ENCODE measurements around the gene EPC2. TPM values are rescaled to one million over a fixed set of nuclear protein-coding genes. Genes with fewer than 3 reads are reported as not detected.

EPC2 gene
- polyA plus RNA-seq, 1 of the 3 experiments (the other 2 are of a cell fraction), result 8.8 TPM

- CTCF ChIA-PET, result interaction anchor here (1.3 kb wide), 2 partner anchors 347 to 374 kb away, joined by 4 to 7 read pairs; no protein-coding TSS in a partner anchor
- Histone ChIP-seq H2AFZ (ENCODE audit: low read depth) (peak overlapping the region; percentile 96), H3K4me2 (peak overlapping the region; percentile 97), H3K9ac (no peak overlapping the region), H3F3A (replicated peaks; ENCODE audit: insufficient read depth) (peaks cover 7% of the 10 kb centered on the region), H3K4me3 (ENCODE audit: low read depth in 2 of 2, low read length in 1 of 2) (peak overlapping the region; percentile 93 to 97), H3K27ac (ENCODE audit: low read depth in 2 of 2, low read length in 1 of 2) (no peak overlapping the region), H3K36me3 (replicated peaks in 1 of 2; ENCODE audit: control insufficient read depth in 1 of 2, insufficient read depth in 2 of 2, low read length in 1 of 2) (no peaks in the 10 kb centered on the region), H3K9me3 (no peaks in the 10 kb centered on the region), H4K20me1 (ENCODE audit: insufficient read depth) (peaks cover 32% of the 10 kb centered on the region), H3K9me2 (no peaks in the 10 kb centered on the region), H3K4me1 (ENCODE audit: control insufficient read depth in 1 of 2, insufficient read depth in 2 of 2, low read depth in 1 of 2, low read length in 1 of 2) (peaks cover 0 to 6% of the 10 kb centered on the region in 2 experiments; a peak in 2 of 4 replicates), H3K79me2 (ENCODE audit: insufficient read depth) (peaks cover 32% of the 10 kb centered on the region), H3K27me3 (ENCODE audit: insufficient read depth) (no peaks in the 10 kb centered on the region)
- POLR2A ChIA-PET, result interaction anchor here (1.0 to 1.4 kb wide), 2 partner anchors 232 to 654 kb away, joined by 3 read pairs; no protein-coding TSS in a partner anchor
- WGBS (ENCODE audit: low lambda C conversion rate), result 50% methylated on average over 5 of the region's 5 CpGs
- DNase-seq, result no peak
- TF ChIP-seq GABPA (IDR thresholded peaks at IDR 0.05; ENCODE audit: low read depth) (no peak), RCOR1 (IDR thresholded peaks at IDR 0.05; ENCODE audit: low read length) (no peak), YY1 (IDR thresholded peaks at IDR 0.05; ENCODE audit: low read depth) (no peak), TAF1 (IDR thresholded peaks at IDR 0.05; ENCODE audit: borderline replicate concordance, low read depth, low read length) (no peak)
- TF ChIP-seq, protein P1, sequence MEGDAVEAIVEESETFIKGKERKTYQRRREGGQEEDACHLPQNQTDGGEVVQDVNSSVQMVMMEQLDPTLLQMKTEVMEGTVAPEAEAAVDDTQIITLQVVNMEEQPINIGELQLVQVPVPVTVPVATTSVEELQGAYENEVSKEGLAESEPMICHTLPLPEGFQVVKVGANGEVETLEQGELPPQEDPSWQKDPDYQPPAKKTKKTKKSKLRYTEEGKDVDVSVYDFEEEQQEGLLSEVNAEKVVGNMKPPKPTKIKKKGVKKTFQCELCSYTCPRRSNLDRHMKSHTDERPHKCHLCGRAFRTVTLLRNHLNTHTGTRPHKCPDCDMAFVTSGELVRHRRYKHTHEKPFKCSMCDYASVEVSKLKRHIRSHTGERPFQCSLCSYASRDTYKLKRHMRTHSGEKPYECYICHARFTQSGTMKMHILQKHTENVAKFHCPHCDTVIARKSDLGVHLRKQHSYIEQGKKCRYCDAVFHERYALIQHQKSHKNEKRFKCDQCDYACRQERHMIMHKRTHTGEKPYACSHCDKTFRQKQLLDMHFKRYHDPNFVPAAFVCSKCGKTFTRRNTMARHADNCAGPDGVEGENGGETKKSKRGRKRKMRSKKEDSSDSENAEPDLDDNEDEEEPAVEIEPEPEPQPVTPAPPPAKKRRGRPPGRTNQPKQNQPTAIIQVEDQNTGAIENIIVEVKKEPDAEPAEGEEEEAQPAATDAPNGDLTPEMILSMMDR (IDR thresholded peaks at IDR 0.05), result no peak
Measured at GRCh38 chr2:148643421-148643820, 1.1 kb upstream of the EPC2 start.

GRCh38 chr2:148644883-148645538 lies 460 bp downstream of the EPC2 start:
- H3K27me3 ChIP-seq (ENCODE audit: insufficient read depth), result no peaks in the 10 kb centered on the region
- ChIA-PET CTCF (interaction anchor here (0.6 kb wide), 2 partner anchors 75 to 278 kb away, joined by 3 read pairs; no protein-coding TSS in a partner anchor), POLR2A (interaction anchor here (0.6 to 1.0 kb wide), 4 partner anchors 12 to 624 kb away, joined by 3 to 6 read pairs (median 4); partner anchors contain the start of gene MBD5)
- no peaks in the 10 kb centered on the region for H3K9me3 ChIP-seq
- peak; percentile 95 for DNase-seq
- peak overlapping the region; percentile 90 to 99 for H3K27ac ChIP-seq (ENCODE audit: low read depth in 2 of 2, low read length in 1 of 2)
- H2AFZ ChIP-seq (ENCODE audit: low read depth), result peak overlapping the region; percentile 76; the same call in 1 of the 2 replicates
- H4K20me1 ChIP-seq (ENCODE audit: insufficient read depth), result peaks cover 47% of the 10 kb centered on the region
- H3K9me2 ChIP-seq, result no peaks in the 10 kb centered on the region
- H3K4me2 ChIP-seq, result peak overlapping the region; percentile 97
- H3K79me2 ChIP-seq (ENCODE audit: insufficient read depth), result peaks cover 47% of the 10 kb centered on the region
- H3K9ac ChIP-seq, result peak overlapping the region; percentile 90
- H3K36me3 ChIP-seq (replicated peaks in 1 of 2; ENCODE audit: control insufficient read depth in 1 of 2, insufficient read depth in 2 of 2, low read length in 1 of 2), result no peaks in the 10 kb centered on the region
- peaks cover 0 to 6% of the 10 kb centered on the region in 2 experiments; a peak in 2 of 4 replicates for H3K4me1 ChIP-seq (ENCODE audit: control insufficient read depth in 1 of 2, insufficient read depth in 2 of 2, low read depth in 1 of 2, low read length in 1 of 2)
- WGBS (ENCODE audit: low lambda C conversion rate), result 0% methylated on average over 10 of the region's 69 CpGs
- H3K4me3 ChIP-seq (ENCODE audit: low read depth in 2 of 2, low read length in 1 of 2), result peak overlapping the region; percentile 93 to 97
- H3F3A ChIP-seq (replicated peaks; ENCODE audit: insufficient read depth), result peaks cover 7% of the 10 kb centered on the region
- TF ChIP-seq CHD2 (IDR thresholded peaks at IDR 0.05; ENCODE audit: low read length, partially characterized antibody) (peak; percentile 18), TEAD4 (IDR thresholded peaks at IDR 0.05; ENCODE audit: borderline replicate concordance, insufficient read depth) (no peak), RAD21 (IDR thresholded peaks at IDR 0.05; ENCODE audit: low read length) (0 out of 2 replicates have a peak, but pooled peaks have one; percentile 24), ELF1 (IDR thresholded peaks at IDR 0.05) (no peak), TAF1 (IDR thresholded peaks at IDR 0.05; ENCODE audit: borderline replicate concordance, low read depth, low read length) (0 out of 2 replicates have a peak, but pooled peaks have one; percentile 16), FOXJ3 (CRISPR knock-in tag; IDR thresholded peaks at IDR 0.05) (no peak), RFX5 (IDR thresholded peaks at IDR 0.05; ENCODE audit: low read length) (no peak), EP300 (IDR thresholded peaks at IDR 0.05; ENCODE audit: borderline replicate concordance in 1 of 2, low read depth in 1 of 2, low read length in 1 of 2) (no peak), GATA2 (CRISPR knock-in tag; IDR thresholded peaks at IDR 0.05) (no peak), NRF1 (IDR thresholded peaks at IDR 0.05; ENCODE audit: low read depth, low read length) (no peak), EZH2phosphoT487 (IDR thresholded peaks at IDR 0.05; ENCODE audit: borderline replicate concordance, low read depth) (no peak), GABPA (IDR thresholded peaks at IDR 0.05; ENCODE audit: low read depth) (no peak), MEF2A (IDR thresholded peaks at IDR 0.05; ENCODE audit: borderline replicate concordance, low read depth) (no peak), YY1 (IDR thresholded peaks at IDR 0.05; ENCODE audit: low read depth) (peak; percentile 89), ZBTB33 (IDR thresholded peaks at IDR 0.05; ENCODE audit: borderline replicate concordance, low read depth) (no peak), FOXM1 (IDR thresholded peaks at IDR 0.05; ENCODE audit: low read depth) (no peak)
- TF ChIP-seq, protein P1 (IDR thresholded peaks at IDR 0.05), result peak; percentile 27
- TF ChIP-seq, protein P2, sequence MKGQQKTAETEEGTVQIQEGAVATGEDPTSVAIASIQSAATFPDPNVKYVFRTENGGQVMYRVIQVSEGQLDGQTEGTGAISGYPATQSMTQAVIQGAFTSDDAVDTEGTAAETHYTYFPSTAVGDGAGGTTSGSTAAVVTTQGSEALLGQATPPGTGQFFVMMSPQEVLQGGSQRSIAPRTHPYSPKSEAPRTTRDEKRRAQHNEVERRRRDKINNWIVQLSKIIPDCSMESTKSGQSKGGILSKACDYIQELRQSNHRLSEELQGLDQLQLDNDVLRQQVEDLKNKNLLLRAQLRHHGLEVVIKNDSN (IDR thresholded peaks at IDR 0.05; ENCODE audit: borderline replicate concordance, low read depth), result no peak
